NCI-H345 treated with DMSO at 0.1 percent for 48 hours (cell line): ENCODE results near the gene ABHD17C.

Experiments used
- DNase-seq: peaks from one replicate; lab custom pipeline; 2025; ENCODE audit not compliant: unreplicated experiment; lab: John Stamatoyannopoulos, UW

Gene ABHD17C

DNA sequence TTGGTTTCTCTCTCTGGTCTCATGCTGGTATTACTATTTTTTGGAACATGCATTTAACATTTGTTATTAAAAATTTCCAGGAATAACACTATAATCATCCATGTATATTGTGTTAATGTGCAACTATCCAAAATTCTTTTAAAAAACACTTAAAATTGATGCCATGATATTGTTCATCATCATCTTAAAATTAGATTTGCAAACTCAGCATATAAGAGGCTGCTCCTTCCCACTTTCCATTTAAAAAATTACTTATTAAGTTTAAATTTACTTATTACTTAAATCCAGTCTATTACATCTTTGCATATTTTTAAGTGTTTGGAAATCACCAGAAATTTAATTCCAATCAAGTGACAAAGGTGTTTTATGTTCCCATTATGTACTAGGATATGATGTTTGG is 5.8 kb upstream of the ABHD17C start:
- no peak for DNase-seq

DNA sequence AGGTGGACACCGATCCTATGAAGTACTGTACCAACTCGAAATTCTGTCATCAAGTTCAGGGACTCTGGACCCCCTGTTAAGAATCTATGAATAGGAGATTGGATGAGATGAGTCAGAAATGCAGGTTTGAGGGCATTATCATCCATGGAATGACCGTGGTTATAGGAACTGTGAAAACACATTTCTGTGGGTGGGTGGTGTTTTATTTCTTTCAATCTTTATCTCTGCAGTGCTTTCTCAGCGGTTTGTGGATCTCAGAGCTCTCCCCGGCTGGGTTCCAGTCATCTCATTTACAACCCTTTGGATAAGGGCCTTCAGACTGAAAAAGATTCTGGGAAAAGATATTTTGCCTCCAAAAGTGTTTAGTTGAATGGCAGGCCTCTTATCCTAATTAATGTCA is 5.4 kb upstream of the ABHD17C start:
- no peak for DNase-seq

DNA sequence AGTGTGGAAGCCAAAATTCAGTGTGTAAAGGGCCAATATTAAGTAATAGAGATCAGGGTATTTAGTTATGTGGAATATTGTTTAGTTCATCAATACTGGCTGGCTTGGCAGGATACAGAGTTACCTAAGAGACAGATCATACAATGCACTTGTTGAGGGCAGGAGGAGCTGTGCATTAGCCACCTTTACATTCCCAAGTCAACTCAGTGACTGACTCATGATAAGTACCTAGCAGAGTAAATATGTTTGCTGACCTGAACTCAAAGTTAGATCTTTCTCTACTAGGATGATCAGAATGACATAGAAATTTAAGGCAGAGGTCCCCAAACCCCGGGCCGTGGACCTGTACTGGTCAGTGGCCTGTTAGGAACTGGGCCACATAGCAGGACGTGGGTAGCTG is 3.5 kb upstream of the ABHD17C start:
- no peak for DNase-seq

DNA sequence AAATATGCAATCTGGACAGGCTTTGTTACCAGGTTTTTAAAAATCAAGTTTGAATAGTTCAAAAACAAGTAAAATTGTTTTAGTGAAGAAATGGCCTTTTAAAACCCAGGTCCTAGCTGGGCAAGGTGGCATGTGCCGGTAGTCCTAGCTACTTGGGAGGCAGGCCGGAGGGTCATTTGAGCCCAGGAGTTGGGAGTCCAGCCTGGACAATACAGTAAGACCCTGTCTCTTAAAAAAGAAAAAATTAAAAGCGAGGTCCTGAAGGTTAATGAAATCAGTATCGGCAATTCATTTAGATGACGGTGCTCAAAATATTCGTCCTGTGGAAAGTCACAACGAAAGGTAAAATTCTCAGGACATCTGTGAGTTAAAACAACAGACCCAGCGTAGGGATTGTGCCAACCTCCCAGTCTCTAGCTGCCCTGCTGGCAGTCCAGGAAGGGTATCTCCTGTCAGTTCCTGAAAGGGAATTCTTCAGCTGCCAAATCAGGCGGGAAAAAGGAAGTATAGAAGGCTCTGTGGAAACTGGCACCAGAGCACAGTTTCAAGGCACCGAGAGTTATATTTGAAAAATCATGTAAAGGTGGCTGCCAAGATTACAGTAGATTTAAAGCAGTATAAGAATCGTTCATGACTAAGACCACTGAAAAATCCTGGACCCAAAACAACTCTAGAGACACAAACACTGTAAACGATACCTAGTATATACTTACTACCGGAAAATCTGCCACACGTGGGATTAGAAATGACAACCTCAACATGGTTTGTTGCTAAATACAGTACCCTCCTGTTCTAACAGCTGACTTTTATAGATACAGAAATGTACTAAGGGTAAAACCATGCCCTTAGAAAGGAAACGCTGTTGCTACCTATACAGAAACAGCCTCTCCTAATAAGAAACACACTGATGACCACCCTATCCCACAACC is 1.2 kb upstream of the ABHD17C start:
- DNase-seq = no peak

DNA sequence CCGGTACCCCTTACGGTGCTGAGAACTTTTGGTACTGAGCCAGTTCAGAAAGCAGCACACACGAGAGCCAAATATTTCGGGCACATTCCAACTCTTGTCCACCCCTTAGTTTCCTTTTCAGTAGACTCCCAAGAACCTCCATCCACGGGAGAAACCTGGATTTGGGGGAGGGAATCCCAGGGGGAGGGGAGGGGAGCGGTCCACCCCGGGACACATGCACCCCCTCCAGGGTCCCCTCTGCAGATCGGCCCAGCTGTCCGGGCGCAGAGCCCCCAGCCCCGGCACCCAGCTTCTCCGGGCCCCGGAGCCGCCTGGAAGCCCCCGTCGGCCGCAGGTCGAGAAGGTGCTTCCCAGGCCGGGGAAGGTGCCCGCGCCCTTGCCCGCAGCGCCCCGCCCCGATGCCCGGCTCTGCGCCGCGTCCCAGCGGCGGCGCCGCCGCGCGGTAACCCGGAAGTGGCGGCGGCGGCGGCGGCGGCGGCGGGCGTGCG is 455 bp upstream of the ABHD17C start:
- no peak for DNase-seq

DNA sequence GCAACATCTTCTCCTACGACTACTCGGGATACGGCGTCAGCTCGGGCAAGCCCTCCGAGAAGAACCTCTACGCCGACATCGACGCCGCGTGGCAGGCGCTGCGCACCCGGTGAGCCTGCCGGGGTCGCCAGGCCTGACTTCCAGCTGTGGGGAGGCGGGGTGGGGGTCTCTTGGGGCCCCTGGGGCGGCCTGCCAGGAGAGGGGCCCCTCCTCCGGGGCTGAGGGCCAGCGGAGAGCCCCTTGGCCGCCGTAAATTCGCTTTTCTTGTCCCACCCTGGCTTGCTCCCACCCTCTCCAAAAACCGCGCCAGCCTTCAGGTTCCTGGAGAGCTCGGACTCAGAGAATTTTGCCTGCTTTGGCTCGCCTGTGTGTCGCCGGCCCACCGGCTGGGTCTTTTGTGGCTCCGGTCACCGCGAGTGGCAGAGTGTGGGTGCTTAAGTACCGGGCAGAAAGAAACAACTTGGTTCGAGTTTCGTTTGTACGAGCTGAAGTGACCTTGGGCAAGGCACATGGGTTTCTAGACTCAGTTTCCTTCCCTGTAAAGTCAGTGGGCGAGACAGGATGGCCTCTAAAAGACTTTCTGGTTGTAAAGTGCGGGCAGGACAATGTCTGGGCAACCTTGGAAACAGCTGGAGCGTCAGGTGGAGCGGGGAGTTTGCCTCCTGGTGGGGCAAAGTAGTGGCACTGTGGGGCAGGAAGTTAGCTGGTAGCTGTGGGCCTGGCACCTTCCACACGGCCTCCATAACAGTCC is 976 bp downstream of the ABHD17C start:
- no peak for DNase-seq

DNA sequence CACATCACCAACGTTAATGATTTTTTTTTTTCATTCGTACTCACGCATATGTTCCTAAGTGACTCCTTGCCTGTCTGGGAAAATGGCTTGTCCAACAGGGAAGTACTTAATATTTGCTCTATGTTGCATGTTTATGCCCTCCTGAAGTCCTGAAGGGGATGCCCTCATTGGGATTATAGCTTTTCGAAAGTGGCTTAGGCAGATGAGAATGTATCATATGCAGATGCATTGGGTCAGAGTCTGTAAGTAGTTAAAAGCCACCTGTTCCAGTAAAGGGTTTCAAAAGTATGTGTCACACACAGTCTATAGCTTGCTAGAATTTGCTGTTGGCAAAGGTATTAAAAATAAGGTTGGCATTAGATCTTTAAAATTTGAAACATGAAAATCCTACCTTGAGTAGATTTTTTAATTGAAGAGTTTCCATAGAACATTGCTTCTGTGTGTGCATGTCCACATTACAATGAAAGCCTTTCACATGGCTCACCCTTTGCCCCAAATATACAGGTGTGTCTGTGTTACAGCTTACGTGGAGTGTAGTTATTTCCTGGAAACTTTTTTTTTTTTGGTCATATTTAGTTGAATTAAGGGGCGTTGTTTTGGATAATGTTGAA is 2.1 kb downstream of the ABHD17C start:
- no peak for DNase-seq

DNA sequence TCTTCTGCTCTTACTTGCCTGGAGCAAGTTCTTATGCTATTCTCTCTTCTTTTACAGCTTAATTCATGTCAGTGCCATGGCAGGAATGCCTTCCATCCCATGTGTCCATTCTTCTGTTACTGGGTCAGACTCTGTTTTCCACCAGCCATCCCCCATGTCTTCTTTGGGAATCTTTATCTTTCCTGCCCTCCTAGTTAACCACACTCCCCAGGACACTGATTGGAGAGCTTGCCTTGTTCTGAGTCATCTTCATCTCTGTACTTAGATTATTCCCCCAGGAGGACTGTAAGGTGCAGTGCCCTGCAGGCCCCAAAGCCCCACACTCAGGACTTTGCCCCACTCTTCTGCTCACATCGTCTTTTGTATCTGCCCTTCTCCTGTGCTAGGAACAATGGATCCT is 3.6 kb downstream of the ABHD17C start:
- no peak for DNase-seq

DNA sequence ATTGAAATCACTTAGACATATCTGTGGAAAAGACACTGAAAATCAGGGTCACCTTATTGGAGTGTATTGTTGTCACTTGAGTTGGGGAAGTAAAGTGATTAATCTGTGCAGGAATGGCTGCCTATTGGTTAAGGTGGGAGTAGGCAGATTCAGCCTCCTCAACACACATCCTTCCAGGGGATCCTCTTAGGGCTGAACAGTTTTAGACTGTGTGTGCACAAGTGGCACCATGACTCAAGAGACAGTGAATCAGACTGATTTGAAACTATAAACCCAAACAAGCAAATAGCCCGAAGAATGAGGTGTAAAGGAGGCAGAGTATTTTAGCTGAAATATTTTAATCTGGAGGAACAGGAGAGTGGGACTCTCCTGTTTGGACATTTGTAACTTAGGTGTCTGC is 4.9 kb downstream of the ABHD17C start:
- DNase-seq = no peak

DNA sequence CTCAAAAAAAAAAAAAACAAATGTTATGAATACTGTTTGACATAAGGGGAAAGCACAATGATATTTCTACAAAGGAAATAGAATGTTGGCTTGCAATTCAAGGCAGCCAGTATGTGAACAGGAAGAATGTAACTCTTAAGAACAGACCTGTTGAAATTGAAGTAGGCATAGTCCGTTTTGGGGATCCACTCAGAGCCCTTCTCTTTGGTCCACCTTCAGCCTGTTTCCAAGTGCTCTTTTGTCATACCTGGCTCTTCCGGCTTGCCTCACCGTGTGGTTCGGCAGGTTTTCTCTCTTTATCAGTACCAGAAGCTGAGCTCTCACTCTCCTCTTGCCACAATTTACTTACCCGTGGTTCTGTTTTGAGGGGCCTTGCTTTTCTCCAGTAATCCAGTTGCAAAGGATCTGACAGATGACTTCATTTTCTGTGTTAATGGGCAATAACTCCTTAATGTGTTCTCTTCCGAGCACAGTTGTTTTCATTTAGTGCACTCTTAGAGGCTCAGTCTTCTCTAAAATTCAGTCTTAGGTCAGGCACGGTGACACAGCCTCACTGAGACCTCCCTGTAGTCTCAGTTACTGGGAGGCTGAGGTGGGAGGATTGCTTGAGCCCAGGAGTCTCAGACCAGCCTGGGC is 6.7 kb downstream of the ABHD17C start:
- no peak for DNase-seq

DNA sequence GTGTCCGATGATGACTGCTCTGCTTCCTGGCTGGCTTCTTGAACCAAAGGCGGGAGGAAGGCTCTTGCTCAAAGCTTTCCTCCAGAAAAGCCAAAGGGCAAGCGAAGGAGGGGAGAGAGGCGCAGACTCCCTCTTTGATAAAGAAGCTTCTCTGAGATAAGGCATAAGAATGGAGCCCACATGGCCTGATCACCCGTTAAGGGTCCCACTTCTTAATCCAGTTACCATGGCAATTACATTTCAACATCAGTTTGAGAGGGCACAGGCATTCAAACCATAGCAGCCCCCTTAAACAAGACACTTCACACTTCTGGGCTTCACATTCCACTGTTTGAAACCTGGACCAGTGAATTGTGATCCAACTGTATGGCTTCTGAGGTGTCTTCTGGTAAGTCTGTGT is 8.0 kb downstream of the ABHD17C start:
- no peak for DNase-seq

DNA sequence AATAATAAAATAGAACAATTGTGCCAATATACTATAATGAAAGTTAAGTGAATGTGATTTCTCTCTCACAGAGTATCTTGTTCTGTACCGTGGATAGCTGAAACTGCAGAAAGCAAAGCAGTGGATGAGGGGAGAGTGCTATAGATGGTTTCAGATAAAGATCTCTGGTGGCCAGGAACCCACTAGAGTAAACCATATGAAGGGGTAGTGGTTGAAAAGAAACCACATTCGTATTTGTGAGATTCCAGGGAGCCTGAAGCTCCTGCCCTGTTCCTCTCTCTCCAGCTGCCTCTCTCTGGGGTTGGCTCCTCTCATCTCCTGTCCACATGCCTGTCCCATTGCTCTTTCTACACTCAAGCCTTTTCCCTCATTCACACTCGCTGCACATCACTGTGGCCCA is 8.9 kb downstream of the ABHD17C start:
- no peak for DNase-seq

DNA sequence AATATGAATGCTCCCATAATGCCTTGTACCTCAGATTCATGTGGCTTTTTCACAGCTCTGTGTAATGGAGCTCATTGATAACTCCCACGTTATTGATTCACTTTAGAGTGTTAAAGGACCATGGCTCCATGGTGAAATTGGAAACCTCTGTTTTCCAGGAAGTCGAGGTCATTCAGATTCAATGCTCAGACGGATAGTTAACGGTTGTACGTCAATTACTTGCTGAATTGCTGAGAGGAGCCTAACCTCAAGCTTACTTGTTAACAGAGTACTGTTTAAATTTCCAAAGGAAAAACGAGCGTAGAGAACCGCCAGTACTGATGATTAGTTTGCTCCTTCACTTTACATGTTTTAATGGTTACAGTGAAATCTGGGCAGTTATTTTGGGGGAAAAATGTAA is 11.1 kb downstream of the ABHD17C start:
- no peak for DNase-seq

DNA sequence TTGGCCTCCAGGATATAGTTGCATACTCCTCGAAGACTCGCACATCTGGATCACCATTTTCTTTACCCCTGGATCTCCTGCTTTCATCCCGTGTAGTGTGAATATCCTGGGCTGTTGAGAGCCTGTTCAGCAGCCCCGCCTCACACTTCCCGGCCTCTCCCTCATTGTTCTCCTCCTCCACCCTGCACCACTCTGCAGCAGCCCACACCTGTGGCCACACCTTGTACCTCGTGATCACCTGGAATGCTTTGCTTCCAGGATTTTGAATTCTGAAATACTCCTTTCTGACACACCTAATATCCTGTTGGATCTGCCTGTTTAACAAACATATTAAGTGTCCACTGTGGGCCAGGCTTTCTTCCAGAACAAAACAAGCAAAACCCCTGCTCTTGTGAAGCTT is 14.4 kb downstream of the ABHD17C start:
- DNase-seq = no peak

DNA sequence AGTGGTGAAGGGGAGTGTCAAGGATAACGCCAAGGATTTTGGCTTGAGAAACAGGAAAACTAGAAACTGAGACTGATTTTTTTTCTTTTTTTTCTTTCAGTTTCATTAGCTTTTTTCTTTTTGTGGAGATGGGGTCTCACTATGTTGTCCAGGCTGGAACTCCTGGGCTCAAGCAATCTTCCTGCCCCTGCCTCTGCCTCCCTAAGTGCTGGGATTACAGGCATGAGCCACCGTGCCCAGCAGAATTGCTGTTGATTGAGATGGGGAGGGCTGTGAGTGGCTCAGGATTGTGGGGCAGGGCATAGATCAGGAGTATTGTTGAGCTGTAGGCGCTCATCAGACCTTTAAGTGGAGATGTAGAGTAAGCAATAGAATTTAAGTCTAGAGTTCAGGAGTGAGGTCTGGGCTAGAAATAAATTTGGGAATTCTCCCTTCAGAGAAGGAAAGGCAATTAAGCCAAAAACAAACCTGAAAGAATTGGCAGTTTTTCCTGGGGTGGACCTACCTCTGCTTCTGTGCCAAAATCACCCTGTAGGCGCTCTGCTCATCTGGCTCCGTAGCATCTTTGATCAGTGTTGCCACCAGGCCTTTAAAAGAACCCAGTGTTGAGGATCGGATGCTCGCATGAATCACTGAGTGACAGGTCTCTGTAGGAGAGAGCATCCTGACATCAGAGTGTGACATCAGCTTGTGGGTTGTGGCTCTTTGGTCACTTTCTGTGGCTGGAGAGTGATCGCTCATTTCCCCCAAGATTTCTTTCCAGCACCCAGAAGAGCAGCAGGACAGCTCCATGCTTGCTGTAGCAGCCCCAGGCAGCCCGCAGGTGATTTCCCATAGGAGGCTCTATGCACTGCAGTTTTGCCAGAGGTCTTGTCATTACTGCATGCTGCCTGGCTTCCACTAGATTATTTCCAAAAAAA is 15.8 kb downstream of the ABHD17C start:
- no peak for DNase-seq

DNA sequence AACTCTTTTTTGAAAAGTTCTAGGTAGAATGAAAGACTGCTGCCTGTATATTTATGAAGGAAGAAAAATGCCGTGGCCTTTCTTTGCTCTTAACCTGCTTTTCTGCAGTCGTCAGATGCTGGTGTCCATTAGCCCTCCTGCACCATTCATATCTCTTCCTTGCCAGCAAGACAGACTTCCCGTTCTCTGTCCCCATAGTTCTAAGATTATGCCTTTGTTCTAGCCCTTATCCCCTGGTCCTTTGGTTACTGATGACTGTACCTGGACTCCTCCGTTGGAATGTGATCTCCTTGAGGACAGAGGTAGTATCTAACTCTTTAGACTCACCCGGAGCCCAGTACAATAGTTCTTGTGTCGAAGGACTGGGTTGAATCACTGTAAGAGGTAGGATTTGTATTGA is 16.8 kb downstream of the ABHD17C start:
- no peak for DNase-seq

DNA sequence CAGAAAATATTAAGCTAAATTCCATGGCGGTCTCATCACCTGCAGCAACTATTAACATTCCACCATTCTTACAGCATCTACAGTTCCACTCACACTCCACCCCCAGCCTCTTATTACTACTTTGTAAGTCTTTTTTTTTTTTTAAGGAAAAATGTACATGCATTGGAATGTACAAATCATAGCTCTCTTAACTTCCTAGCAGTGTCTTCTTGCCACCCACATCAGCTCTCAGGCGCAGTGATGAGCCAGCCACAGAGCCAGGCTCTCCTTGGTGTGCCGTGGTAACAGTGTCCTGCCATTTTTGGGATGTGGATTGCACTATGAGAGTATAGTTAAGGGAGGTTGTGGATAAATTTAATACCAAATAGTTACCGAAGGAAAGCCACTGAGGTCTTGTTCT is 17.8 kb downstream of the ABHD17C start:
- DNase-seq = no peak

DNA sequence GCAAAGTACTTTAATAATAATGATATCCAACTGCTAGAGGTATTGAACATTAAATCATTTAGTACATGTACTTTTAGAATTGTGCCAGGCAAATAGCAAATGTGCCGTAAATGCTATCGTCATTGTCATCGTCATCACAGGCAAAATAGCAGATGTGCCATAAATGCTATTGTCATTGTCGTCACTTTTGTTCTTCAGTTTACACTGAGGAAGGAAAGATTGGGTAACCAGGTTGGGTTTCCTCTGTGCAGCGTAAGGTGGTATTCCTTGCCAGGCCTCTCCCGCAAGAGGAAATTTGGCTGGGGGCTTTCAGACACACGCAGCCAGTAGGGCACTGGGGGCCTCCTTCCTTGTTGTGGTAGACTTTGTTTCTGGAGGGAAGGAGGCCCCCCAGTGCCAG is 26.4 kb downstream of the ABHD17C start:
- no peak for DNase-seq

DNA sequence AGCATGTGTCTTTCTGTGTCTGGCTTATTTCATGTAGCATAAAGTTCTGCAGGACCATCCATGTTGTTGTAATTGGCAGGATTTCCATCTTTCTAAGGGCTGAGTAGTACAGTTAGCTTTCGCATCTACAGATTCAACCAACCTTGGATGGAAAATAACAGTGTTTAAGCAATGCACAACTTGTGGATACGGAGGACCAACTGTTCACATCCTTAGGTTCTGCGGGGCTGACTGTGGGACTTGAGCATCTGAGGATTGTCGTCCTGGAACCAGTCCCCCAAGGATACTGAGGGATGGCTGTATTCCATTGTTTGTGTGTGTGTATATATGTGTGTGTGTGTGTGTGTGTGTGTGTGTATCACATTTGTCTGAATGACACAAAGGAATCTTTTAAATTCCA is 27.7 kb downstream of the ABHD17C start:
- DNase-seq = no peak

DNA sequence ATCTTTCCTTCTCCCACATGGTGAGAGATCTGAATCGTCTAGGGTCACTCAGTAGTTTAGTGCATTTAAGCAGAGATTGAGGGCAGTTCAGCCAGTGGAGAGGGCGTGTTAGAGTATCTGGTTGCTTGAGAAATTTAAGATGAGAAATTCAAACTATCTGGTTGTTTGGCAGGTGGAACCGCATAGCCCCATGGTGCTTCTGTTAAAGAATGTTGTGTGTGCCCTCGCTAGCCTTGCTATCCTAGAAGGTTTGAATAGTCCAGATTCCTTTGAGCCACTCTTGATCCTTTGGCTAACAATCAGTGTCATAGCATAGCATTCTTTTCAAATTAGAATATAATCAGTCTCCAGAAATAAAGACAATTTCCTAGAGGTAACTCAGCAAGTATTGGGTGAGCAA is 32.1 kb downstream of the ABHD17C start:
- no peak for DNase-seq
